ENCODE data around the gene NFYA.

The NFYA gene

DNA sequence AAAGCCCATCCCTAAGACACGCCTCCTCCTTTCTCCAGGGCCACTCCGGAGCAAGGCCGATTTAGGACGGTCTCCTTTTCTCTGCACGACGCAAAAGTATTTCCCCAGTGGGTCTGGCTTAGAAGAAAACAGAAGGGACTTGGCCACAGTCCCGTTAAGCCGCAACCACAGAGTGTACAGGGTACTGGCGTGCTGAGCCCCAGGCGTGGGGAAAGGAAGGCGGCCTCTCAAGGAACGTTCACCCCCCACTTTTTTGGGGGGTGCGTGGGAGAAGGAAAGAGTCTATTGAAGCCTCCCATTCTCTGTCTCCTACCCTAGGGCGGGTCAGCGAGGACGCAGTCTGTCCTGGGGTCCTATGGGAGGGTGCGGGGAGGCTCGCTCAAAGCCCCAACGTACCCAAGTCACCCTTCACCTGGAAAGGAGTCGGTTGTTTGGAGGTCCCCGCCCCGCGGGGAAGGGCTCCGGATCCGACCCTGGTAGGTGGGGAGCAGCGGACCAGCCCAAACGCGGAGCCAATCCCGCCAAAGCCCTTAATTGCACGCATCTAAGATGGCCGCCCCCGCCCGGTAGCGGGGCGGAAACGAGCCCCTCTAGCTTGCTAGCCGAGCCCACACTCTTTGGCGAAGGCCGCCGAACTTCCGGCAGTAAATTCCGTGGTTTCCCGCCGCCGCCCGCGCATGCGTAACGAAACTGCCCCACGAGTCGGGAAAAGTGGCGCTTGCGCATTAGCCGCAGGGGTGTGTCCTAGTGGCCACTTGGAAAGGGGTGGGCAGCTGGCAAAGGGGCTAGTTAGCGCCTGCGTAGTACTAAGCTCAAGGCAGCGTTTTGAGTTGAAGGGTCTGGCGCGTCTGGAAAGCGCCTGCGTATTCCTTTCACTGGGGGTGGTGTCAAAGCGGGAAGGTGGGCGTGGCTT lies 595 bp upstream of the NFYA start, which contains the start of gene OARD1:
OARD1 (minus strand) TSS at position 434 of the 913 bp plus-strand sequence. CDS start 722 bp downstream, outside the sequence.
- no peak for FAIRE-seq
- peak; percentile 66 for DNase-seq (ENCODE audit: insufficient read length, low spot score)

DNA sequence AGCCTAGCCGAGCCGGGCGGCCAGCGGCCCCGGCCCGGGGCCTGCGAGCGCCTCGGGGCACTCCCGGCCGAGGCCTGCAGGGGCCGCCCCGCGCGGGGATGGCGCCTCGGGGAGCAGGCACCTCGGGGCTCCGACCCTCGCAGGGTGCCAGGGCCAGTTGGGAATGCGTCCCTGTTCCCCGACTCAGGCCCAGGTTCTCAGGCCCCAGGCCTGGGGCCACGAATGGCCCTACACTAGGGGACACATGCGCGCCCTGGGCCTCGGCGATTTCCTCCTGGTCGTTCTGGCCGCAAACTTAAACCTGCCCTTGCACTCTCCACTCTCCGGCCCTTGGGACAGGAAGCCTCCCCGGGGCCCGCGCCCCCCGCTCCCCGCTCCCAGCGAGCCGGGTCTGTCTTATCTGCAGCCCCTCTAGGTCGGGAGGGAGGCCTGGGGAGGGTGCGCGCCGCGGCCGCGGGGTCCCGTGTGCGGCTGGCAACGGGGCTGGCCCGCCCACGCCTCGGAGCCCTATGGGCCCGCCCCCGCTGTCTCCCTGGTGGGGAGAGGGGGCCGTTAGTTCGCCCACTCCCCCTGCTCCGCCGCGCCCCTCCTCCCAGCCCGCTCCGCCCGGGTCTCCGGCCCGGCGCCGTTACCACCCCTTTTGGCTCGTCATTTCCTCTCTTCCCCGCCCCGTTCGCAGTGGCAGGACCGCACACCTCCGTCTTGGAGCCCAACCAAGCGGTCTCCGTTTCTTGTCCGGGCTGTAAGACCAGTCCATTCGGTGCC lies 611 bp downstream of the NFYA start:
- FAIRE-seq: peak; percentile 88
- DNase-seq (ENCODE audit: insufficient read length, low spot score): peak; percentile 37

DNA sequence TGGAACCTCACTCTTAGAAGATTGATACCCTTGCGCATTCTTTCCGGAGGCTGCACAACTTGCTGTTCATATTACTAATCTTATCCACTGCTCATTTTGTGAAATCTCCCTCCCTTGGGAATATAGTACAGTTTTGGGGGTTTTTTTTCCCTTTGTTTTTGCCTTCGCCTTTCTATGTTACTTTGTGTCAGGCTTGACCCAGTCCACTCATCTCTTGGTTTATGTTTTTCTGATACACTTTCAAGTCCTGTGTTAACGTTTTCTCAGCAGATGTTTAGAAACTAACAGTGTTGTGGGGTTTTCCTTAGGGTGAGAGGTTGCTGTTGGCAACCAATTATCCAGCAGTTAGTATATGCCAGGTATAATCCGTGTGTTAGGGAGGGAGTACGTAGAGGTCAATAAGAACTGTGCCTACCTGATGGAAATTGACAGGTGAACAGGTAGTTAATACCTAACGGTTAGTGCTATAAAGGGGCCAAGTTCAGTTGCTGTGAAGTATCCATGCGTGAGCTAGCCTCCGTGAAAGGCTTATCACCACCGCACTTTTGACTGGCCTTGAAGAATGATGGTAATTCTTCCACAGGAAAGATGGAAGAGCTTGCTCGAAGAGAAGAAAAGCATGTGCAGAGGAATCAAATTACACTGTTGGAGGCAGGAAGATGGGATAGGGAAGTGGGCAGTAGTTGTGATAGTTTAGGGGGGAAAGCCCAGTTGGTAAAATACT lies 1.4 kb downstream of the NFYA start:
- FAIRE-seq (no peak), DNase-seq (ENCODE audit: insufficient read length, low spot score) (no peak)

DNA sequence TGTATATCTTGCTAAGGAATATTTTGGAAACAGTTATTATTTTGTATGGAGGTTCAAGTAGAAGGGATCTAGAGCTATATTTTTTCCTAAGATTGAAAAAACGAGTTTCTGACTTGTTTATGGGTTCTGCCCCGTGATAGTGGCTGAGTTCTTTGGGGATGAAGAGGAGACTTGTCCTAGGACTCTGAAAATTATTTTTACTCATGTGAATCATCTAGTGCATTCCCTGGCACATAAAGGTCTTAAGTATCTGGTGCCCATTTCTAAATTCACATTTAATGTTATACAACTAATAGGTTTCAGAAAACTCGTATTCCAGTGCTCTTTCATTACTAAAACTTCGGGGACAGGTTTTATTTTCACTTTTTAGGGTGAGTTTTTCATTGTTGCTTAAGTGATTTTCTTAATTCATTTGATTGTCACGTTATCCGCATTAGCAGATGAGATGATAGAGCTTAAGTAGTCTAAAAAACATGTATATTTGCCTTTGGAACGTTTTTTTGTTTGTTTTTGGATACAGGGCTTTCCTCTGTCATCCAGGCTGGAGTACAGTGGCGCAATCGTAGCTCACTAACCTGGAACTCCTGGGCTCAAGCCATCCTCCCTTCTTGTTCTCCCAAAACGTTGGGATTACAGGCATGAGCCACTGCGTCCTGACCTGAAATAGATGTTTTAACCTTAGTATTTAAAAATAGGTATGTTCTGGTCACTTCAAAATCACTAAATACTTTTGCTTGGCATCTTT lies 2.1 kb downstream of the NFYA start:
- FAIRE-seq (no peak), DNase-seq (ENCODE audit: insufficient read length, low spot score) (no peak)

DNA sequence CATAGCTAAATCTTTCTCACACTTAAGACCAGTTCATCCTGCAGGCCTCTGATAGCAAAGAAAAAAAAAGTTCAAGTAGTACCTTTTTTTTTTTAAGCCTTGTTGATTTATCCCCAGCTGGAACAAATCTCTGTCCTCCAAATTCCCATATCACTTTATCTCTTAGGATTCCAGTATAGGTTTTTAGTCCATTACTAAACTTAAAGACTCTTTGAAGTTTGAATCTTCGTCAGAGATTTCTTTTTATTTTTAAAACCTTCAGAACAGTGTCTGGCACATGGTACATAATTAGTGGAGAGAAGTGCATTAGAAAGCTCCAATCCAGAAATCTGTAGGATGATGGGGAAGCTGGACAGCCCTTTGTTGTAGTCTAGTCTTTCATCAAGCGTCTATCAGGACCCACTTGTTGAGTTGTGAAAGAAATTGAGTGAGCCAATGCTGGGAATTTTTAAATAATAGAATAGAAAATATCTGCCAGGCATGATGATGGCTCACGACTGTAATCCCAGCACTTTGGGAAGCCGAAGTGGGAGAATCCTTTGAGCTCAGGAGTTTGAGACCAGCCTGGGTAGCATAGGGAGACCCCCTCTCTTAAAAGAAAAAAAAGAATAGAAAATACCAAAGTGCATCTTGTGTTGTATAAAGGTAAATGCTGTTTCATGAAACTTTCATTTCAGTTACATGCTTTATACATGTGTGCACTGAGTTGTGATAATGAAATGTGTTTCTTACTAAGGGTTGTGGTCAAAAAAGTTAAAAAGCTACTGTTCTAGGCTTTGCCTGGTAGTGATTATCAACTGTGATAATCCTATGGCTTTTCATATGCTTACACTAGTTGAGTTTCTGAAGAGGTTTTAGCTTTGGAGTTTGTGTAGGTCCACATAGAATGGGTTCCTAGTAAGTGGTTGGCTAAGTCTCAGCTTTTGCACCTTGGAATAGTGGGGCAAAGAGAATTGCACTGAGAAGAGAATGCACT lies 3.2 kb downstream of the NFYA start:
- FAIRE-seq (peak; percentile 58), DNase-seq (ENCODE audit: insufficient read length, low spot score) (no peak)

DNA sequence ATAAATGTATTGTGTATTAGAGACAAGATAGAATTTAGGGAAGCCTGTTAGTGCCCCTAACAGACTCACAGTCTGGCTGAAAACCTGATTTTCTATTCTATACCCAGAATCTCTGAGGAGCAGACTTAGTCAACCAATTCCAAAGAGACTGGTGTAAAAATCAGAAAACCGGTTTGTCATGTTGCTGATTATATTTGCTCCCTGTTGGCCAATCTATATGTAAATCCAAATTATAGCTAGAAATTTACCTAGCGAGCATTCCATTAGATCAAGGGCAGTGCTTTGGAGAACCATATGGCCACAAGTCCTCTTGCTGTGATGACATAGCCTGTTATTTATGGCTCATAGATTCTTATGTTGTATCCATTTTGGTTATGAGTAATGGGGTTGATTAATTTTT lies 4.8 kb downstream of the NFYA start:
- no peak for FAIRE-seq
- DNase-seq (ENCODE audit: insufficient read length, low spot score): no peak

DNA sequence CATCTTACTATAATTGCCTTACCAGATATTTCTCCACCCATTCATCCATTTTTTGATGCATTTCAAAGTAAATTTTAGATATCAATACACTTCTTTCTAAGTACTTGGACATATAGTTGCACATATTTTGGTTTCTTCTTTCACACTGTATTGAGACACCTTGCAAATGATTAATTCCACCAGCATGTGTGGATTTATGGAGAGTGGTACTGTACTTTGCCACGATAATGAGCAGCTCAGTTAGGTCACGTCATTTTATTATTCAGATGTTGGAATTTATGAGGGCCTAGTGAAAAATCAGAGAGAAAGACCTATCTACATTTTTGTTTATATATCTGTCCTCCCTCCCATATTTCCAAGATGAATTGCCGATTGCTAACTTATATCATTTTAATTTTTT lies 5.3 kb downstream of the NFYA start:
- DNase-seq (ENCODE audit: insufficient read length, low spot score): no peak
- FAIRE-seq: no peak

DNA sequence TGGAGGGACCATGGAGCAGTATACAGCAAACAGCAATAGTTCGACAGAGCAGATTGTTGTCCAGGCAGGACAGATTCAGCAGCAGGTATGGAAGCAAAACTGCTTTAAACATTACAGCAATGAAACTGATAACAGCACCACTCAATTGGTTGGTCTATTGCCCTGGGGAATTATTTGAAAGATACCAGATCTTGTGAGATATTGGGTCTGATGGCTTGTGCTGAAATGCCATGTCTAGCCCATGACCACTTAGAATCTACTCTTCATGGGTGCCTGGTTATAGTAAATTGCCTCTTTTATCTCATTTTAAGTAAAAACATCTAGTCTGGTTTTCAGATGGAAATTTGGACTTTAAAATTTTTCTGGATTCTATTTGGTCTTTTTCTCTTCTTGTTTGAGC lies 6.3 kb downstream of the NFYA start:
- DNase-seq (ENCODE audit: insufficient read length, low spot score) (no peak), FAIRE-seq (no peak)

DNA sequence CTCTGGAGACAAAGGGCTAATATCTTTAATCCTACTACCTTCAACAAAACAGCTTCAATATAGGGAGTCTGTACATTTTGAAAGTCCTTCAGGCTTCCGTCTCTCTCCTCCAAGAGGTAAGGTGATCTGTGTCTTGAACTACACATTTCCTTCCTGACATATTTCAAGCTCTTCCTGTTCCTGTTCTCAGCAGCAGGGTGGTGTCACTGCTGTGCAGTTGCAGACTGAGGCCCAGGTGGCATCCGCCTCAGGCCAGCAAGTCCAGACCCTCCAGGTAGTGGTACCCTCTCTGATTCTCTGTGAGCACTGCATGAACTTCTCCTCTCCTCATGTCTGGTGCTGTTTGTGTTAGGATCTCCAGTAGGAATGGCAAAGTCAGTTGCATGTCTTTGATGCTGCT lies 7.8 kb downstream of the NFYA start:
- FAIRE-seq: no peak

DNA sequence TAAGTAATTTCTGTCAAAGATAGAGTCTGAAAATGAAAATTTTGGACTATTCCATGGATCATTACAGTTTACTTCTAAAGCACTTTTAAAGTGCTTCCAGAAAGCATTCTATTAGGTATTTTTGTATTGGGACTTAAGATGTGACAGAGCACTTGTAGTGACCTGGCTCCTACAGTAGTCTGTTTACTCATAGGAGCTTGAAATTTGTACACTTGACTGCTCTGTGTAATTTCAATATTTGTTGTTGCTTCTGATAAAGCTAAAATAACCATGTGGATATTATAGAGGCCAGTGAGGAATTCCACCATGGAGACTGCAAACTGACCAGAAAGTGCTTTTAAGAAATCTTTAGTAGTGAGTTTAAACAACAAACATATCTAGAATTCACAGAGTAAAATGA lies 10.3 kb downstream of the NFYA start:
- no peak for FAIRE-seq
- no peak for DNase-seq (ENCODE audit: insufficient read length, low spot score)

More for the DNA sequence above, 7.8 kb downstream of the NFYA start:
- no peak for DNase-seq (ENCODE audit: insufficient read length, low spot score)

DNA sequence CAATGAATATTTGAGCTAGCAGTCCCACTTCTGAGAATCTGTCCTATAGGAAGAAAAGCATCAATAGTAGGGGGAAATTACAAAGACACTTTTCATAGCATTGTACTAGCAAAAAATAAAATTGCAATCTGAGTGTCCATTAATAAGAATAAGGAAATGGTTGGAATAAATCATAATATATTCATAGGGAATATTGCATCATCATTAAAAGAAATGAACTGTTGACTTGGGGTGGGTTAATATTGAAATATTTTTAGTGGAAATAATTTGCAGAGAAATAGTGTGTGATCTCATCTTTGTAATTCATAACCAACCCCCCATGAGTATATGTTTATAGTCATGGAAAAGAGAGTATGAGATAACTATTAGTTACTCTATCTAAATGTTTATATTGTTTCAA lies 12.4 kb downstream of the NFYA start:
- DNase-seq (ENCODE audit: insufficient read length, low spot score) (no peak), FAIRE-seq (no peak)

DNA sequence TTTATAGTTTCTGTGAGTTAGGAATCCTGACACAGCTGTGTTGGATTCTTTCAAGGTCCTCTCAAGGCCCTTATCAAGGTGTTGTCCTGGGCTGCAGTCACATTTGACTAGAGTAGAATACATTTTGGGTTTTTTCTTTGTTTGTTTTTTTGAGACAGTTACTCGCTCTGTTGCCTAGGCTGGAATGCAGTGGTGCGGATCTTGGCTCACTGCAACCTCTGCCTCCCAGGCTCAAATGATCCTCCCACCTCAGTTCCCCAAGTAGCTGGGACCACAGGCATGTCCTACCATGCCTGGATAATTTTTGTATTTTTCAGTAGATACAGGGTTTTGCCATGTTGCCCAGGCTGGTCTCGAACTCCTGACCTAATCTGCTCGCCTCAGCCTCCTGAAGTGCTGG lies 15.7 kb downstream of the NFYA start:
- DNase-seq (ENCODE audit: insufficient read length, low spot score) (no peak), FAIRE-seq (no peak)

DNA sequence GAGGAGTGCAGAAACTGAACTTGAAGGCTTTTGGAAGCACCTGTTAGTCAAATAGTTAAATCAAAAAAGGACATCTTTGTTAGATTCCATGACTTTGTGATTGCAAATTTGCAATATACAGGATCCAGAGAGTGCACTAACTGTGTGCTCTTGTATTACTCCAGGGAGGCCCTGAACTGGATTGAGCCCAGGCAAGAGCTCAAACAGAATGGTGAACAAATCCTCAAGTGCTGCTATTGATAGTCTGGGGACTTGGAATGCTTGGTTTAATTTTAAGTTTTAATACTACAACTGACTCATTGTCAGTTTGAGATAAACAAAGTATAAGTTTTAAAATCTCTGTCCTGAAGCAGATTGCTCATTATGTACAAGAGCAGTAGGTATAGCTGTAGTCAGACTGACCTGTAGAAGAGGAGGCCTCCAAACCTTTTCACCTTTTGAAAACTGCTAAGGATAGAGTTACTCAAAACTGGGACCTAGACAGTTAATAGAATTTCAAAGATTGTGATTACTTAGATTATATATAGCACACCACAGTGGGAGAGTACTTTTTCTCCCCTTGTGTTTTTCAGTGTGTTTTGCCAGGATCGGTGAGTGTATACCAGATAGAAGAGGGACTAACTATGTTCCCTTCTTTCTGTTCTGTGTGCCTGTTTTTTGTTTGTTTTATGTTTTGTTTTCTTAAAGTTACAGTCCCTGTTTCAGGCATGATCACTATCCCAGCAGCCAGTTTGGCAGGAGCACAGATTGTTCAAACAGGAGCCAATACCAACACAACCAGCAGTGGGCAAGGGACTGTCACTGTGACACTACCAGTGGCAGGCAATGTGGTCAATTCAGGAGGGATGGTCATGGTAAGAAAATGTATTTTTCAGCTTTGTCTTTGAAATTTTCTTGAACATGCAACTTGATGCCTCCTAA lies 18.3 kb downstream of the NFYA start:
- DNase-seq (ENCODE audit: insufficient read length, low spot score) (no peak), FAIRE-seq (no peak)

DNA sequence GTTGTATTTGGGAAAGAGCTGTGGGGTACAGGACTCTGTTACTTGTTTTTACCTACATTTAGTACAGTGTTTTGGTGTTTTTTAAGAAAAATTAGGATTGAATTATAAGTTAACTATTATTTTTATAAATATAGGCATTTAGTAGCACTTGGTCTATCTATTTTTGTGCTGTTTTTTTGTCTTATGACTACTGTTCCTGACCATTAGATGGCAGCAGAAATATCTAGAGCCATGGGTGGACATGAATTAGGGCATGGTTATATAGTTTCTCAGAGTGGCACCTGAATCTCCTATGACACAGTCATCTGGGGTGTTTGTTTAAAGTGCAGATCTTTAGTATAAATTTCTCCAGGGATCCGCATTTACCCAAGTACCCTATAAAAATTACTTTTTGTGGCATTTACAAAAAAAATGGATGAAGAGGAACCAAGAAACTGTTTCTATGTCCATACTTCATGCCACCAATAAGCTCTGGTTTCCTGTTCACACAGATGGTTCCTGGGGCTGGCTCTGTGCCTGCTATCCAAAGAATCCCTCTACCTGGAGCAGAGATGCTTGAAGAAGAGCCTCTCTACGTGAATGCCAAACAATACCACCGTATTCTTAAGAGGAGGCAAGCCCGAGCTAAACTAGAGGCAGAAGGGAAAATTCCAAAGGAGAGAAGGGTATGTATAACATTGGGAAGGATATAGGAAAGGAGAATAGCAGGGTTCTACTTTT lies 19.8 kb downstream of the NFYA start:
- DNase-seq (ENCODE audit: insufficient read length, low spot score): no peak
- no peak for FAIRE-seq

DNA sequence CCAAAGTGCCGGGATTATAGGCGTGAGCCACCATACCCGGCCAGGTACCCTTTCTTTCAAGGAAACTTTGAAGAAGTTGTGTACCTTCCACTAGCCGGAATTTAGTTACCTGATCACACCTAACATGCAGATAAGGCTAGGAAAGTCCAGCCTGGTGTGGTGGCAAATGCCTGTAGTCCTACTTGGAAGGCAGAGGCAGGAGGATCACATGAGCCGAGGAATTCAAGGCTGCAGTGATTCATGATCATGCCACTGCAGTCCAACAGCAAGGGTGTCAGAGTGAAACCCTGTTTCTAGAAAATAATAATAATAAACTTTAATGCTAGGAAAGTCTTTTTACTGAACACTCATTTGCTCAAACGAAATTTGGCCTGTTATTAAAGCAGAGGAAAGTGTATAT lies 21.0 kb downstream of the NFYA start:
- no peak for FAIRE-seq

DNA sequence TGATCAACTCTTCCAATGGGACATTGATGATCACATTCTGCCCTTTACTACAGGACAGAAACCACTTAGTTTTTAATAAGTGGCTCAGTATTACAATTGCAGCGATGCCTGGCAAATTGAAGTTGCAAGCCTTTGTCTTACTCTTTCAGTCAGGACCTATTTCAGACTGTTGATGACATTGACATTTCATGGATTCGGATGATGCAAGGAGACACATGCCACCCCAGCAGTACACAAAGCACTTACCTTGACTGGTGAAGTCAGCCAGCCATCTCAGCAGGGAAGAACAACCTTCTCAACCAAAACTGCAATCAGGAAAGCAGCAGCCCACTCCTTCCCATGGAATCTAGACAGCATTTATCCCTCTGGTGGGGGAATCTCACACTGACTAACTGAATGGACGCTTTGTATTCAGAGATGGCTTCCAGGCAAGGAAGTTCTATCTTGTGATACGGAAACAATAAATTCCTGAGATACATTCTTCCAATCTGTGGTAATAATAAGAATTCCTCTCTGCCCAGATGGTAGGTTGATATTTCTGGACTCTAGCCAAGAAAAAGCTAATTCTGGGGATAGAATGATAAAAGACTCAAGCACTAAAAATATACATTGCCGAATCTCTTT lies 24.8 kb downstream of the NFYA start:
- DNase-seq (ENCODE audit: insufficient read length, low spot score) (no peak), FAIRE-seq (no peak)

More for the DNA sequence above, 21.0 kb downstream of the NFYA start:
- no peak for DNase-seq (ENCODE audit: insufficient read length, low spot score)

DNA sequence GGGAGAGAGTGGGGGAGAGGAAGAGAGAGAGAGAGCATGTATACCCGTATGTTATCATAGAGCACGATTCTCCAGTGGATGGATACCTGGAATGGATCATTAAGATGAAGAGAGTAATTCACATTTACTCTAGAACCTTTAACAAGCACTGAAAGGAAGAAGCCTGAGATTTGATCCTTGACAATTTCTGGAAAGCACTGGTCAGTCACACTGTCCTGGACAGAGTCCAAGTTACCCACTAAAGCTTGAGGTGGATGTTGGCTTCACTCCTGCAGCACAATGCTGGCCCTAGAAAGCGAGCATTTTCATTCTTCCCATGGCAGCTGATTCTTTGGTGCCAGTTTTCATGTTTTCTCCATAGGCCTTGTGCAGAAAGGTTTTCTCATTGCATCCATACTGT lies 25.6 kb downstream of the NFYA start:
- FAIRE-seq (no peak), DNase-seq (ENCODE audit: insufficient read length, low spot score) (no peak)
